ENCODE results near the gene IL12RB1. TPM values are rescaled to one million over a fixed set of nuclear protein-coding genes. Genes with fewer than 3 reads are reported as not detected.

Gene IL12RB1
- total RNA-seq, result 0.14 and 0.18 TPM in 2 replicates

GRCh38 chr19:18086590-18087138, at the start of gene IL12RB1:
TSS of gene IL12RB1 (minus strand) at chr19:18086934. CDS start at chr19:18086823, 111 bp downstream.

DNA sequence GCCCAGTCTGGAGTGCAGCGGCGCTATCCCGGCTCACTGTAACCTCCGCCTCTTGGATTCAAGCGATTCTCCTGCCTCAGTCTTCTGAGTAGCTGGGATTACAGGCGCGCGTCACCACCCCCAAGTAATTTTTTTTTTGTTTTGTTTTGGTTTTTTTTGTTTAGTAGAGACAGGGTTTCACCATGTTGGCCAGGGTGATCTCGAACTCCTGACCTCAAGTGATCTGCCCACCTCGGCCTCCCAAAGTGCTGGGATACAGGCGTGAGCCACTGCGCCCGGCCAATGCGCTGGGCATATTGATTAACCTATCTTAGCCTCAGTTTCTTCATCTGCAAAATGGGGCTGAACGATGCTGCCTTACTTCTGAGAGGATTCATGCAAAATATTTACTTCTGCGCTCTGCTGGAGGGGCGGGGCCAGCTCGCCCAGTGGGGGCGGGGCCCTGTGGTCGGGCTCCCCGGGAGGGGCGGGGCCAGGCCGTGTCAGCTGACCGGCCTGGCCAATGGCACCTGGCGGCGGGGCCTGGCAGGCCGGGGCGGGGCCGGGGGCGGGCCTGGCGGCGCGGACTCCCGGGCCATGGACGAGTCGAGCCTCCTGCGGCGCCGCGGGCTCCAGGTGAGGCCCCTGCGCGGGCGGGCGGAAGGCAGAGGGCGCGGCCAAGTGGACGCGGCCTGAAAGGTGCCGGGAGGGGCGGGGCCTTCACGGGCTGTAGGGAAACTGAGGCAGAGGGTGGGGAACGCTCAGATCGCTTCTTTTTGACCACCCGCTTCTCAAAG, 10.7 kb upstream of the IL12RB1 start, which contains the start of gene MAST3:
Gene MAST3, plus strand, starts transcription at position 562 of the 776 bp plus-strand sequence. Its CDS starts 15 bp downstream, at position 577.

Other genes starting within 250 kb of the IL12RB1 start
- gene JAK3, start 239.0 kb downstream of the IL12RB1 start, total RNA-seq, result 1.00 and 2.3 TPM in 2 replicates
- gene RPL18A, start 227.0 kb downstream of the IL12RB1 start, total RNA-seq, result 1,775 and 1,825 TPM in 2 replicates
- gene SLC5A5, start 215.0 kb downstream of the IL12RB1 start, total RNA-seq, result not detected in 2 replicates
- gene CCDC124, start 153.9 kb downstream of the IL12RB1 start, total RNA-seq, result 28.0 and 34.3 TPM in 2 replicates
- gene KCNN1, start 119.8 kb downstream of the IL12RB1 start, total RNA-seq, result 0.09 TPM in 1 of 2 replicates, not detected in the other
- gene ARRDC2, start 78.8 kb downstream of the IL12RB1 start, total RNA-seq, result 4.0 and 4.4 TPM in 2 replicates
- 1.8 and 2.5 TPM in 2 replicates for gene MAST3, start 10.8 kb upstream of the IL12RB1 start, total RNA-seq
- gene PIK3R2, start 66.2 kb upstream of the IL12RB1 start, total RNA-seq, result 3.4 and 7.4 TPM in 2 replicates
- 7.2 and 11.2 TPM in 2 replicates for gene IFI30, start 86.9 kb upstream of the IL12RB1 start, total RNA-seq
- 6.0 and 6.4 TPM in 2 replicates for gene MPV17L2, start 106.3 kb upstream of the IL12RB1 start, total RNA-seq
- 2.4 and 3.1 TPM in 2 replicates for gene RAB3A, start 117.1 kb upstream of the IL12RB1 start, total RNA-seq
- gene PDE4C, start 139.5 kb upstream of the IL12RB1 start, total RNA-seq, result 0.57 and 4.9 TPM in 2 replicates
- 0.14 and 0.28 TPM in 2 replicates for gene IQCN, start 187.5 kb upstream of the IL12RB1 start, total RNA-seq
- gene JUND, start 194.7 kb upstream of the IL12RB1 start, total RNA-seq, result 47.5 and 69.6 TPM in 2 replicates
- gene LSM4, start 236.1 kb upstream of the IL12RB1 start, total RNA-seq, result 78.1 and 107 TPM in 2 replicates